HG03432 (cell line): ENCODE results near the gene TENT4B.
A peak's percentile ranks its signal among the peaks of the same experiment; 100 is the strongest.
"Not testable (repeated sequence)": the region's sequence is repeated elsewhere in the genome, so short reads cannot be mapped to it uniquely, and the experiment has no call there.

Experiments used
- ATAC-seq: cut with Tn5 transposase; IDR thresholded peaks from one replicate; pipeline ENCODE4 v1.9.1; 2021; ENCODE audit warnings: mild to moderate bottlenecking, moderate library complexity; ENCODE audit not compliant: unreplicated experiment

Gene TENT4B

DNA sequence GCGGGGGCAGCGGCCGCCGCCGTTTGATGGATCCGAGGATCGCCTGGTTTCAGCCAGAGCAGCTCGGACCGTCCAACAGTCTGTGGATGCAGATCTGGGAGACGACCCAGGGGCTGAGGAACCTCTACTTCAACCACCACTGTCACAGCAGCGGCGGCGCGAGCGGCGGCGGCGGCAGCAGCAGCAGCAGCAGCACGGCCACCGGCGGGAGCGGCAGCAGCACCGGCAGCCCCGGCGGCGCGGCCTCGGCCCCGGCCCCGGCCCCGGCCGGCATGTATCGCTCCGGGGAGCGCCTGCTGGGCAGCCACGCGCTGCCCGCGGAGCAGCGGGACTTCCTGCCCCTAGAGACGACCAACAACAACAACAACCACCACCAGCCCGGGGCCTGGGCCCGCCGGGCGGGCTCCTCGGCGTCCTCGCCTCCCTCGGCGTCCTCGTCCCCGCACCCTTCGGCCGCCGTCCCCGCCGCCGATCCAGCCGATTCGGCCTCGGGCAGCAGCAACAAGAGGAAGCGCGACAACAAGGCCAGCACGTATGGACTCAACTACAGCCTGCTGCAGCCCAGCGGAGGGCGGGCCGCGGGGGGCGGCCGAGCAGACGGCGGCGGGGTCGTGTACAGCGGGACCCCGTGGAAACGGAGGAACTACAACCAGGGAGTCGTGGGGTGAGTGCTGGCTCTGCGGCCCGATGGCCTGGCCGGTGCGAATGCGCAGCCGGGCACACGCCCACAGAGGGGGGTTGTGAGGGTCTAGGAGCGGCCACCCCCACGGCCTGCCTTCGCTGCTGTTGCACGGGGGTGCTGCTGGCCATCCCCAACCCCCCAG, 702 bp downstream of the TENT4B start:
- ATAC-seq = peak; percentile 14

GRCh38 chr16:50154420-50154950, 1.4 kb downstream of the TENT4B start:
- ATAC-seq = no peak

- no peak for ATAC-seq
Observed at GRCh38 chr16:50155925-50156324, 2.8 kb downstream of the TENT4B start.

GRCh38 chr16:50156590-50156989, 3.5 kb downstream of the TENT4B start:
- ATAC-seq = no peak

DNA sequence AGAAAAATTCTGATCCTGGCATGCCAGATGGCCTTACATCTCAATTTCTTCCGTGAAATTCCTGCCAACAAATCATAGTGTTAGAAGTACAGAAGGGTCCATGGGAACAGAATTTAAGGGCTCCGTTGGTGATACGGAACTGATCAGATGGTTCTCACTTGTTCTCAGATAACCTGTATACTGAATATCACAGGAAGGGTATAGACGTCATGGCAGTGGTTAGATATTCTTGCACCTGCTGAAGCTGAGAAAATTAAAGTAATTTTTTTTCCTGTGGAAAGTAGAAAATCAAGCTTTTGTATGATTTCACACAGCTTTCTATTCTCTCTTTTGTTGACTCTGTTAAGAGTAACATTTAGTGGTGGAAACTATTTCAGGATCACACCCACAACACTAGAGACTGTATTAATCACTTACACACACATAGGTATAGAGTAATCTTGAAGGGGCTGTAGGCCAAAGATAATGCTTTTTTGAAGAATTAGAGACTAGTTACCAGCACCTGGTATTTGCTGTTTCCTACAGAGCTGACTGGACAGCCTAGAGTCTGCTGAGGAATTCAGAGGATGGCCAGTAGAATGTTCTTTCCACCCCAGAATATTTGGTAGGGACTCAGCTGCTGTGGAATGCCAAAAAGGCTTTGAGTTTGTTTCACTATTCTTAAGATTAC, 7.5 kb downstream of the TENT4B start:
- no peak for ATAC-seq

DNA sequence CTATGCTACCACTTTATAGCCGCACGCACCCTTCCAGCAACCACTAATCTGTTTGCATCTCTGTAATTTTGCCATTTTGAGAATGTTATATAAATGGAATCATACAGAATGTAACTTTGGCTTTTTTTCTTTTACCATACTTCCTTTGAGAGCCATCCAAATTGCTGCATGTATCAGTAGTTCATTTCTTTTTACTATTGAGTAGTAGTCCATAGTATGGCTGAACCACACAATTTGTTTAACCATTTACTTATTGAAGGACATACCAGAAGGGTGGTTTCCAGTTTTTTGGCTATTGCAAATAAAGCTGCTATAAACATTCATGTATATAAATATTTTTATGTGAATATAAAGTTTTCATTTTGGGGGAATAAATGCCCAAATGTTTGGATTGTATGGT, 8.8 kb downstream of the TENT4B start:
- no peak for ATAC-seq

- ATAC-seq = no peak
Observed at GRCh38 chr16:50165473-50165872, 12.4 kb downstream of the TENT4B start.

DNA sequence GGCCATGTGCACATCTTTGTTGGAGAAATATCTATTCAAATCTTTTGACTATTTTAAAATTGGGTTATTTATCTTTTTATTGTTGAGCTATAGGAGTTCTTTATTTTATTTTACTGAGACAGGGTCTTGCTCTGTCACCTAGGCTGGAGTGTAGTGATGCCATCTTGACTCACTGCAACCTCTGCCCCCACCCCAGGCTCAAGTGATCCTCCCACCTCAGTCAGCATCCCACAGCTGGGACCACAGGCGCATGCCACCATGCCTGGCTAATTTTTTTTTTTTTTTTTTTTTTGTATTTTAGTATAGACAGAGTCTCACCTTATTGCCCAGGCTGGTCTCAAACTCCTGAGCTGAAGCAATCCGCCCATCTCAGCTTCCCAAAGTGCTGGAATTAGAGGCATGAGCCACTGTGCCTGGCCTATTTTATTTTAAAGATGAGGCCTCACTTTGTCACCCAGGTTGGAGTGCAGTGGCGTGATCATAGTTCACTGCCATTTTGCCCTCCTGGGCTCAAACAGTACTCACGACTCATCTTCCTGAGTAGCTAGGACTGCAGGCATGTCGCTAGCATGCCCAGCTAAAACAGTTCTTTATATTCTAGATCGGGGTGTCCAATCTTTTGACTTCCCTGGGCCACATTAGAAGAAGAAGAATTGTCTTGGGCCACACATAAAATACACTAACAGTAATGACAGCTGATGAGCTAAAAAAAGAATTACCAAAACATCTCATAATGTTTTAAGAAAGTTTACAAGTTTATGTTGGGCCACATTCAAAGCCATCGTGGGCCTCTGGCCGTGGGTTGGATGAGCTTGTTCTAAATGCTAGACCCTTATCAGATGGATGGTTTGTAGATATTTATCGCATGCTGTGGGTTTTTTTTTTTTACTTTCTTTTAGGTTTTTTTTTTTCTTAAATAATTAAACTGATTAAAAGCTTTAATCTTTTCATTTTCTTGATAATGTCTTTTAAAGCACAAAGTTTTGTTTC, 13.7 kb downstream of the TENT4B start:
- no peak for ATAC-seq

DNA sequence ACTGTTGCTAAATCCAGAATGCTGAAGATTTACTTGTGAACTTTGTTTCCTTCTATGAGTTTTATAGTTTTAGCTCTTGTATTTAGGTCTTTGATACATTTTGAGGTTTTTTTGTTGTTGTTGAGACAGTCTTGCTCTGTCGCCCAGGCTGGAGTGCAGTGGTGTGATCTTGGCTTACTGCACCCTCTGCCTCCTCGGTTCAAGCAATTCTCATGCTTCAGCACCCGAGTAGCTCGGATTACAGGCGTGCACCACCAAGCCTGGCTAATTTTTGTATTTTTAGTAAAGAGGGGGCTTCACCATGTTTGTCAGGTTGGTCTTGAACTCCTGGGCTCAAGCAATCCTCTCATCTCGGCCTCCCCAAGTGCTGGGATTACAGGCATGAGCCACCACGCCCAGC, 14.4 kb downstream of the TENT4B start:
- no peak for ATAC-seq

GRCh38 chr16:50169555-50170096, 16.5 kb downstream of the TENT4B start:
- ATAC-seq = no peak

GRCh38 chr16:50171773-50172172, 18.7 kb downstream of the TENT4B start:
- not testable (repeated sequence) for ATAC-seq

GRCh38 chr16:50172195-50172922, 19.3 kb downstream of the TENT4B start:
- ATAC-seq = no peak

DNA sequence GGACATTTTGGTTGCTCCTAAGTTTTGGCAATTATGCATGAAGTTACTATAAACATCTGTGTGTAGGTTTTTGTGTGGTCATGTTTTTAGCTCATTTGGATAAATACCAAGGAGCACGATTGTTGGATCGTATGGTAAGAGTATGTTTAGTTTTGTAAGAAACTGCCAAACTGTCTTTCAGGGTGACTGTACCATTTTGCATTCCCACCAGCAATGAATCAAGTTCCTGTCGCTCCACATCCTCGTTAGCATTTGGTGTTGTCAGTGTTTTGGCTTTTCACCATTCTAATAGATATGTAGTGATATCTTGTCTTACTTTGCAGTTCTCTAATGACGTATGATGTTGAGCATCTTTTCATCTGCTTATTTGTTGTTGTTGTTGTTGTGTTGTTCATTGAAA, 20.2 kb downstream of the TENT4B start:
- no peak for ATAC-seq

DNA sequence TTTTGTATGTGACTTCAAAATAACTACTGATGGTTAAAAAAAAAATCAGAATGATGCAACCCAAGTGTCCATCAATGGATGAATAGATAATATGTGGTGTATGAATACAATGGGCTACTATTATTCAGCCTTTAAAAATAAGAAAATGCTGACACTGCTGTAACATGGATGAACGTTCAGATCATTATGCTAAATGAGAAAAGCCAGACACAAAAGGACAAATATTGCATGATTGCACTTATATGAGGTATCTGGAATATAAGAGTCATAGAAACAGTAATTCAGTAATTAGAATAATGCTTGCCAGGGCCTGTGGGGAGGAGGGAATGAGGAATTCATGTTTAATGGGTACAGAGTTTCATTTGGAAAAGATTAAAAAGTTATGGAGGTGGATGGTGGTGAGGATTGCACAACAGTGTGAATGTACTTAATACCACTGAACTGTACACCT, 25.4 kb downstream of the TENT4B start:
- no peak for ATAC-seq

- ATAC-seq = no peak
Observed at GRCh38 chr16:50182441-50182840, 29.3 kb downstream of the TENT4B start.

DNA sequence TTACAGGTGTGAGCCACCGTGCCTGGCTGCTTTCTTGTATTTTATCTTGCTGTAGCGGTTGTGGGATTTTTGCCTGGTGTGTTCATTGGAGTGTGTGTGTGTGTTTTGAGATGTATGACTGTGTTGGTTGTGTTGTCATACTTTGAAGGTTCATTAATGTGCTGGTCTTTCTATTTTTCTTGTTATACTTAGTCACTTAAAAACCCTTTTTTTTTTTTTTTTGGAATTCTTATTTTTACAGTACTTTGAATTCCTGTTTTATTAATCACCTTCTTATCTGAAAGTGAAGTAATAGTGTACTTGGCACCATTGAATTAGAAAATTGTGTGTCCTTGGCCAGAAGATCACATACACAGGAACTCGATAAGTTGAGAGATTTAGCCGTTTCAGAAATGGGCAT, 30.2 kb downstream of the TENT4B start:
- no peak for ATAC-seq

GRCh38 chr16:50185005-50185505, 31.9 kb downstream of the TENT4B start:
- no peak for ATAC-seq

DNA sequence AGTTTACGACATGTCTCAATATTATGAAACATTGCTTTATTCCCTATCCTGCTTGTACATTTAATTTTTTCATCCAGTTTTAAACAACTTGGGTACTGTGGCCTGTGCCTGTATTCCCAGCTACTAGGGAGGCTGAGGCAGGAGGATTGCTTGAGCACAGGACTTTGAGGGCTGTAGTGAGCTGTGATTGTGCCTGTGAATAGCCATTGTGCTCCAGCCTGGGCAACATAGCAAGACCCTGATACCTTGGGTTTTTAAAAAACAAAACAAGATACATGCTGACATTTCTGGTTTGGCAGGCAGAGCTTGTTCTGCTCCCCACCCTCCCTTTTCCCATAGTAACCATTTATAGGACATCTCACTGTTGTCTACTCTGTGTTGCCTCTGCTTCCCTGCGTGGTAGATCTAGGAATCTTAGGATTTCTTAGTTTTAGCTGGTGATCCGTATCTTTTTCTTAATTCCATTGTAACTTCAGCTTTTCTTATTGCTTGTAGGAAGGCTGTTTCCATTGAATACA, 35.6 kb downstream of the TENT4B start:
- ATAC-seq = no peak

DNA sequence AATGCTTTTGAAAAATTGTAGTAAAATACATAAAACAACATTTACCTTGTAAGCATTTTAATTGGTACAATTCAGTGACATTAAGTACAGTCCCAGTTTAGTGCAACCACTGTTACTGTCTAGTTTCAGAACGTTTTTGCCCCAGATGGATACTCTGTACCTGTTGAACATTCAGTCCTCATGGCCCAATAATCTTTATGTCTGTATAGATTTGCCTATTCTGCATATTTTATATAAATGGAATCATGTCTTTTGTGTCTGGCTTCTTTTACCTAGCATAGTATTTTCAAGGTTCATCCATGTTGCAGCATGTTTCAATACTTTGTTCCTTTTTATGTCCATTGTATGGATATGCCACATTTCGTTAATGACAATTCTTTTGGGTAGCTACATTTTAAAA, 37.2 kb downstream of the TENT4B start:
- ATAC-seq = no peak
